HepG2 (cell line): Measurements from ENCODE around the gene SLC9A8. TPM values are rescaled to one million over a fixed set of nuclear protein-coding genes. Genes with fewer than 3 reads are reported as not detected.

Experiments
- ADNP ChIP-seq: sonication (generic); formaldehyde crosslinking; IDR thresholded peaks from 2 replicates; pipeline ENCODE4 v1.4.0; 2020; ENCODE audit warnings: missing genetic modification reagents
- FIP1L1 ChIP-seq: fragments of 200-400 bp; formaldehyde crosslinking; IDR thresholded peaks from 2 replicates; pipeline ENCODE4 v1.6.1; 2018; ENCODE audit warnings: low read depth, mild to moderate bottlenecking, low read length, moderate library complexity, borderline replicate concordance; ENCODE audit not compliant: insufficient read depth
- GATAD2A ChIP-seq: IDR thresholded peaks from 2 replicates; pipeline ENCODE4 v1.6.1; 2016
- GPBP1L1 ChIP-seq: sonication (generic); formaldehyde crosslinking; IDR thresholded peaks from 2 replicates; pipeline ENCODE4 v1.5.0; 2020; ENCODE audit warnings: mild to moderate bottlenecking, missing genetic modification reagents
- MTERF4 ChIP-seq: sonication (generic); formaldehyde crosslinking; IDR thresholded peaks from 2 replicates; pipeline ENCODE4 v1.8.0; 2023; ENCODE audit warnings: mild to moderate bottlenecking, missing genetic modification reagents
- ZNF407 ChIP-seq: sonication (generic); formaldehyde crosslinking; IDR thresholded peaks from one replicate; pipeline ENCODE4 v1.5.1; 2020; ENCODE audit warnings: mild to moderate bottlenecking, missing genetic modification reagents; ENCODE audit errors: not compliant biosample characterization
- ZNF710 ChIP-seq: sonication (generic); formaldehyde crosslinking; IDR thresholded peaks from 2 replicates; pipeline ENCODE4 v1.5.0; 2020; ENCODE audit warnings: mild to moderate bottlenecking, missing genetic modification reagents, borderline replicate concordance
- polyA plus RNA-seq, 8 experiments: library from polyadenylated mRNA; depleted of rRNA in 3 of 8; stranded (reverse) in 7 of 8; unstranded in 1 of 8; fragments of >200 nt; fragmentation: Illumina TruSeq in 4 of 8; extraction: Trizol in 4 of 8; gene quantifications; 2 replicates each; pipeline versions ENCODE4 v1.2.1 to v1.2.3, GENCODE V29; 2011 to 2016; ENCODE audit warnings: low read depth in 4 of 8, missing spikeins in 1 of 8, mixed read lengths in 1 of 8; ENCODE audit not compliant: insufficient read depth in 1 of 8
- total RNA-seq, 5 experiments: library from RNA; depleted of rRNA; stranded (reverse); fragments of >200 nt; fragmentation: Illumina TruSeq; extraction: Trizol; gene quantifications; 2 replicates each; pipeline ENCODE4 v1.2.3, GENCODE V29; 2016; ENCODE audit warnings: low read depth in 1 of 5
- TF ChIP-seq, protein P1 (sequence below): sonication (generic); formaldehyde crosslinking; IDR thresholded peaks from 2 replicates; pipeline ENCODE4 v1.8.1; 2022; ENCODE audit warnings: low read depth, mild to moderate bottlenecking, missing genetic modification reagents

Gene SLC9A8
- total and polyA plus RNA-seq, 2 of the 13 experiments (the other 11 are each of a cell fraction or from before 2014, with no cell fraction given) = 4.1 to 7.4 TPM

GRCh38 chr20:49914310-49915117, 101.9 kb downstream of the SLC9A8 start (continued):
- TF ChIP-seq, protein P1, sequence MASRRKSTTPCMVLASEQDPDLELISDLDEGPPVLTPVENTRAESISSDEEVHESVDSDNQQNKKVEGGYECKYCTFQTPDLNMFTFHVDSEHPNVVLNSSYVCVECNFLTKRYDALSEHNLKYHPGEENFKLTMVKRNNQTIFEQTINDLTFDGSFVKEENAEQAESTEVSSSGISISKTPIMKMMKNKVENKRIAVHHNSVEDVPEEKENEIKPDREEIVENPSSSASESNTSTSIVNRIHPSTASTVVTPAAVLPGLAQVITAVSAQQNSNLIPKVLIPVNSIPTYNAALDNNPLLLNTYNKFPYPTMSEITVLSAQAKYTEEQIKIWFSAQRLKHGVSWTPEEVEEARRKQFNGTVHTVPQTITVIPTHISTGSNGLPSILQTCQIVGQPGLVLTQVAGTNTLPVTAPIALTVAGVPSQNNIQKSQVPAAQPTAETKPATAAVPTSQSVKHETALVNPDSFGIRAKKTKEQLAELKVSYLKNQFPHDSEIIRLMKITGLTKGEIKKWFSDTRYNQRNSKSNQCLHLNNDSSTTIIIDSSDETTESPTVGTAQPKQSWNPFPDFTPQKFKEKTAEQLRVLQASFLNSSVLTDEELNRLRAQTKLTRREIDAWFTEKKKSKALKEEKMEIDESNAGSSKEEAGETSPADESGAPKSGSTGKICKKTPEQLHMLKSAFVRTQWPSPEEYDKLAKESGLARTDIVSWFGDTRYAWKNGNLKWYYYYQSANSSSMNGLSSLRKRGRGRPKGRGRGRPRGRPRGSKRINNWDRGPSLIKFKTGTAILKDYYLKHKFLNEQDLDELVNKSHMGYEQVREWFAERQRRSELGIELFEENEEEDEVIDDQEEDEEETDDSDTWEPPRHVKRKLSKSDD (CRISPR knock-in tag) = no peak
- TF ChIP-seq ADNP (CRISPR knock-in tag) = peak; percentile 42; the same call in 1 of the 2 replicates
- no peak for TF ChIP-seq ZNF710 (CRISPR knock-in tag)
- TF ChIP-seq ZNF407 (CRISPR knock-in tag) = no peak
- no peak for TF ChIP-seq GPBP1L1 (CRISPR knock-in tag)
- TF ChIP-seq FIP1L1 = no peak
- TF ChIP-seq GATAD2A (CRISPR knock-in tag) = no peak
- 0 out of 2 replicates have a peak, but pooled peaks have one; percentile 33 for TF ChIP-seq MTERF4 (CRISPR knock-in tag)
